Endometrium (tissue), 2 donors: ENCODE measurements around the gene TIMM50.
A peak's percentile ranks its signal among the peaks of the same experiment; 100 is the strongest.

Experiments used
- FAIRE-seq: peaks from 2 replicates; lab custom pipeline; 2012; peaks lifted over from hg19 to GRCh38; lab: Jason Lieb, UNC
- donor health status: control.
- donor health status: control.

TIMM50 gene

DNA sequence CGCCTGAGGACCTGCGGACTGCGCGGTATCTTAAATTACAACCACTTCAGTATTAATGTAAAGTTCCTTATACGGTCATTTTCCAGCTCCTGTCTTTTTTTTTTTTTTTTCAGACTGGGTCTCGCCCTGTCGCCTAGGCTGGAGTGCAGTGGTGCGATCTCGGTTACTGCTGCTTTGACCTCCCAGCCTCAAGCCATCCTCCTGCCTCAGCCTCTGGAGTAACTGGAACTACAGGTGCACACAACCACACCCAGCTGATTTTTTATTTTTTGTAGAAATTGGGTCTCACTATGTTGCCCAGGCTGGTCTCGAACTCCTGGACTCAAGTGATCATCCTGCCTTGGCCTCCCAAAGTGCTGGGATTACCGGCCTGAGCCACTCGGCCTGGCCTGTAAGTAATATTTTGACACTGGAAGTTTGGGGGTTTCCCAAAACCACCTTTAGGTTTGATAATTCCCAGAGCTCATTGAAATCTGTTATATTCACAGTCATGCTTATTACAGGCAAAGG is 52.4 kb downstream of the TIMM50 start:
- FAIRE-seq: no peak

DNA sequence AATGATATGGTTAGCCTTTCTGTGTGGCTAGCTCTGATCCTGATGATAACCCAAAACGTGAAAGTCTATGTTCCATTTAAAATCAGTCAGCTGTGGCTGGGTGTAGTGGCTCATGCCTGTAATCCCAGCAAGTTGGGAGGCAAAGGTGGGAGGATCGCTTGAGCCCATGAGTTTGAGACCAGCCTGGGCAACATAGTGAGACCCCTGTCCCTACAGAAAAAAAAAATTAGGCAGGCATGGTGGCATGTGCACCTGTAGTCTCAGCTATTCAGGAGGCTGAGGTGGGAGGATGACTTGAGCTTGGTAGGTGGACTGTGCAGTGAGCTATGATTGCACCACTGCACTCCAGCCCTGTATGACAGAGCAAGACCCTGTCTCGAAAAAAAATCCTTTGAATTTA is 53.2 kb downstream of the TIMM50 start:
- no peak for FAIRE-seq

DNA sequence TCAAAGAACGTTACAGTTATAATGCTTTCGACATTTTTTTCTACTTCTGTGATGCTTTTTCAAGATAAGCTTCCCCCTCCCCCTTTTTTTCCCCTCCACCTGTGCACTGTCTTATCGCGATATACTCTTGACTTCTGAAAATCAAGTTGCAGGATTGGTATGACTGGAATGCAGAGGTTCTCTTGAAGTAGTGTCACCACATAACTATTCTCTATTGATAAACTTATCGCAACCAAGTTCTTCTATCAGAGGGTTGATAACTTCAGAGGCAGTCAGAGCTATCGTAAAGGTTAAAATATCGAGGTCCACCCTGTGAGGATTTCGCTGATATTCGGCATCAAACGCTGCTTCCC is 58.5 kb downstream of the TIMM50 start:
- FAIRE-seq: no peak

DNA sequence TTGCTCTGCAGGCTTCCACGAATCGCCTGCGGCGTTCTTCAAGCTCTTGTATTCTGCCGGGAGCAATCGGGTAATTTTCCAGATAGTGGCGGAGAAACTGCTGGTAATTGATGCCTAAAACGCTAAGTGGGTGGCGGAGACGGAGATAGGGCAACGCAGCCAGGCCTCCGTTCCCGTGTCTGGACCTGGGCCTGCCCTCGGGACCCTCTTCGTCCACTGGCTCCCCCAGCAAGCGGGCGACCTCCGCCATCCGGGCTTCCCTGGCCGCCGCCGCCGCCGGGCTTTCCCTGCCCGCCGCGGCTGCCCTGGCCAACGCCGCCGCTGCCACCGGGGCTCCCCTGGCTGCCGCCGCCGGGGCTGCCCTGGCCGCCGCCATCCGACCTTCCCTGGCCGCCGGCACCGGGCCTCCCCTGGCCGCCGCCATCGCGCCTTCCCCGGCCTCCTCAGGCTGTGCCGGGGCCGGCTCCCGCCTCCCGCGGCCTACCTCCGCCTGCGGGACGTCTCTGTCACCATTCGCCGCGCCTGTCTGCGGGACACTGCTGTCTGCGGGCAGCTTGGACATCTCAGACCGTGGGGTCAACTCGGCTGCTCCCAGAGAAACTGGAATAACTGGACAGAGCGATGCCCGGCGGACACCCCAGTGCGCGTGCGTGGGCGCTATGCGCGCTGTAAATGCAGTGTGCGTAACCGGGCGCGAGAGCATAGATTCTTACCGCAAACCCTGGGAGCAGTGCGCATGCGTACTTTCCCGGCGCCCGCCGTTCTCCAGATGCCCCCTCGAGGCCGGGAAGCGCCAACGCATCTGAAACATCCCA is 59.1 kb downstream of the TIMM50 start, which contains the start of gene EID2:
EID2 (minus strand) TSS at position 644 of the 815 bp plus-strand sequence; CDS start at position 562, 82 bp downstream.
- peak; percentile 90 for FAIRE-seq

DNA sequence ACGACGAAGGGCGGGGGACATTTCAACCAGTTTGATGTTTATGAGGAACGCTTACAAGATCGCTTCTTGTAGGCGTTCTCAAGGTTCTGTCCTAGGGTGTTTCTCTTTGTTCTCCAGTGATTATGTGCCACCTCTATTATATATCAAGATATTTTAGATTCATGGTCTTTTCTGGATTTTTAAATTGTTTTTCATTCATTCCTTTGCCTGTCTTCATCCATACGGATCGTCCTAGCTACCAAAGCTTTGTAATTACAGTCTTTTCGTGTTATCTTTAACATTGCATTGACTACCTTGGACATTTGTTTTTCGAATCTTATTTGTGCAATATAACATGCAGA is 59.7 kb downstream of the TIMM50 start:
- FAIRE-seq: no peak
